GM06990 (cell line): ENCODE results near the gene ARL15.
"Not testable (repeated sequence)": the region's sequence is repeated elsewhere in the genome, so short reads cannot be mapped to it uniquely, and the experiment has no call there.

ENCODE experiments used
- DNase-seq: peaks from one replicate; pipeline ENCODE4 v3.0.0-alpha.2; 2011; ENCODE audit not compliant: insufficient read length; ENCODE audit errors: extremely low read depth
- H3K27me3 ChIP-seq: replicated peaks from 2 replicates; pipeline ENCODE4 v1.6.0; 2011; ENCODE audit warnings: low read length; ENCODE audit not compliant: control insufficient read depth, insufficient read depth
- H3K36me3 ChIP-seq: 2 replicates; pipeline ENCODE4 v1.5.1; 2011; ENCODE audit warnings: low read length; ENCODE audit not compliant: control insufficient read depth, insufficient read depth
- H3K4me3 ChIP-seq: replicated peaks from 2 replicates; pipeline ENCODE4 v1.5.1; 2011; ENCODE audit warnings: low read depth, mild to moderate bottlenecking, control low read depth, low read length
- TF ChIP-seq, protein P1 (sequence below): IDR thresholded peaks from 2 replicates; pipeline ENCODE4 v1.5.1; 2011; ENCODE audit warnings: low read length, control low read depth, mild to moderate bottlenecking, inconsistent platforms; ENCODE audit not compliant: insufficient read depth, poor library complexity, severe bottlenecking

ARL15 gene

DNA sequence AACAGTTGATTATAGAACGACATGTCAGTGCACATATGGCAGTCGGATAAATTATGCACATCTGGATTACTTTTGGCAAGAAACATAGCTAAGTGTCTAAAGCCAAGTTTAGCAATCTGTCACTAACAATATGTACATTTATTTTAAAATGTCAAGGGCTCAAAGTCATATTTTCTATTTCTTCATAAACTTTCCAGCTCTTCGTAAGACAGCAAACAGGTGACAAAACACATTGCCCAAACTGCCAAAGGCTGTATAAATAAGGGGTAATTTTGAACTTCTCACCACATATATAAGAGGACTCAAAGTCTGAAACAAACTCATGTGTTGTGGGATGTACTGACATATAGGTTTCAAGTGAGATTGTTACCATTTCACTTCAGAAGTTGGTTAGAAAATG is 237.2 kb downstream of the ARL15 start:
- Histone ChIP-seq H3K27me3 (no peaks in the 10 kb centered on the region), H3K4me3 (no peak overlapping the region), H3K36me3 (no peaks in the 10 kb centered on the region)
- TF ChIP-seq, protein P1, sequence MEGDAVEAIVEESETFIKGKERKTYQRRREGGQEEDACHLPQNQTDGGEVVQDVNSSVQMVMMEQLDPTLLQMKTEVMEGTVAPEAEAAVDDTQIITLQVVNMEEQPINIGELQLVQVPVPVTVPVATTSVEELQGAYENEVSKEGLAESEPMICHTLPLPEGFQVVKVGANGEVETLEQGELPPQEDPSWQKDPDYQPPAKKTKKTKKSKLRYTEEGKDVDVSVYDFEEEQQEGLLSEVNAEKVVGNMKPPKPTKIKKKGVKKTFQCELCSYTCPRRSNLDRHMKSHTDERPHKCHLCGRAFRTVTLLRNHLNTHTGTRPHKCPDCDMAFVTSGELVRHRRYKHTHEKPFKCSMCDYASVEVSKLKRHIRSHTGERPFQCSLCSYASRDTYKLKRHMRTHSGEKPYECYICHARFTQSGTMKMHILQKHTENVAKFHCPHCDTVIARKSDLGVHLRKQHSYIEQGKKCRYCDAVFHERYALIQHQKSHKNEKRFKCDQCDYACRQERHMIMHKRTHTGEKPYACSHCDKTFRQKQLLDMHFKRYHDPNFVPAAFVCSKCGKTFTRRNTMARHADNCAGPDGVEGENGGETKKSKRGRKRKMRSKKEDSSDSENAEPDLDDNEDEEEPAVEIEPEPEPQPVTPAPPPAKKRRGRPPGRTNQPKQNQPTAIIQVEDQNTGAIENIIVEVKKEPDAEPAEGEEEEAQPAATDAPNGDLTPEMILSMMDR, result no peak
- no peak for DNase-seq

DNA sequence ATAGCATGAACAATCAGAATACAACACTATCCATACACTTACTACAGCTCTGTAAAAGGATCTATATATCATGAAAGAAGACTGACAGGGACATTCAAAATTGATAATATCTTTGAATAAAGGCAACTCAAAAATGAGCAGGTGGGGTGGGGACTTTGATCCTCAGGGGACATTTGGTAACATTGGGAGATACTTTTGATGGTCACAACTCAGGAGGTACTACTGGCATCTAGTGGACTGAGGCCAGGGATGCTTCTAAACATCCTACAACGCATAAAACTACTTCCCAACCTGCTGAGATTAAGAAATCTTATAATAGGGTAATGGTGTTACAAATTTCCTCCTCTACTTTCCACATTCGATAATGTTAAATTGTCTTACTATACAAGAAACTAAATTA is 243.9 kb downstream of the ARL15 start:
- TF ChIP-seq, protein P1, result no peak
- H3K36me3 ChIP-seq, result no peaks in the 10 kb centered on the region
- no peak overlapping the region for H3K4me3 ChIP-seq
- no peak for DNase-seq
- H3K27me3 ChIP-seq, result no peaks in the 10 kb centered on the region

DNA sequence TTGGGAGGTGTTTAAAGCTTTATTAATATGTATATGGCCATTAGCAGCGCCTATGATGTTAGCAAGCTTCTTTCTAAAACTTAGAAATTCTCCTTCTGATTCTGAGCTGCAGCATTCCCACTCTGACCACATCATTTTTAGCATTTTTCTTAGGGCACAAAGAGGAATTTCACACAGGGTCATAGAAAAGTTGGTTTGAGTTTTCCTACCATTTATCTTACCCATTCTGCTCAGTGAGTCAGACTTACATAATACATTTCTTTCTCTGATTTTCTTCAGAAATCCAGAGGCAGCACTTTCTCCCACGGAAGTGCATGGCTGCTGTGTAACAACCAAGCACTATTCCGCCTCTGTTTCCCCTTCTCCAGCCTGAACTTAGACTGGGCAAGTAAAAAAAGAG is 246.6 kb downstream of the ARL15 start:
- no peak overlapping the region for H3K4me3 ChIP-seq
- DNase-seq, result no peak
- no peaks in the 10 kb centered on the region for H3K27me3 ChIP-seq
- TF ChIP-seq, protein P1, result no peak
- no peaks in the 10 kb centered on the region for H3K36me3 ChIP-seq

DNA sequence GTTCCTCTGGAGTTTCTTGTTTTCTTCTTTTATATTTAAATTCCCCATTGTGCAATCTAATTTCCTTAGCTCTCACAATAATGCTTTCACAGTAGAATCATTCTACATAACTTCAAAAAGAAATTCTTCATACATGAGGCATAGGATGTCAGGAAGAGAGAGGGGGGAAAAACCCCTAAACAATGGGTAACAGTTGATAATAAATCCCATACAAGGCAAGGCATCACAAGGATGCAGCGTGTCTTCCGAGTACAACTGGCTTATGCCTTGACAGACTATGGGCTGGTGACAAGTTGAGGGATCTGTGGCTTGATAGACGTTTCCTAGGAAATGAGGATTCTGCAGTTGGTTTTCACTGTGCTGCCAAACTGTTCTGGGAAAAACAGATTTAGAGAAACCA is 247.4 kb downstream of the ARL15 start:
- TF ChIP-seq, protein P1, result no peak
- DNase-seq, result no peak
- H3K36me3 ChIP-seq, result no peaks in the 10 kb centered on the region
- H3K4me3 ChIP-seq, result no peak overlapping the region
- H3K27me3 ChIP-seq, result no peaks in the 10 kb centered on the region

DNA sequence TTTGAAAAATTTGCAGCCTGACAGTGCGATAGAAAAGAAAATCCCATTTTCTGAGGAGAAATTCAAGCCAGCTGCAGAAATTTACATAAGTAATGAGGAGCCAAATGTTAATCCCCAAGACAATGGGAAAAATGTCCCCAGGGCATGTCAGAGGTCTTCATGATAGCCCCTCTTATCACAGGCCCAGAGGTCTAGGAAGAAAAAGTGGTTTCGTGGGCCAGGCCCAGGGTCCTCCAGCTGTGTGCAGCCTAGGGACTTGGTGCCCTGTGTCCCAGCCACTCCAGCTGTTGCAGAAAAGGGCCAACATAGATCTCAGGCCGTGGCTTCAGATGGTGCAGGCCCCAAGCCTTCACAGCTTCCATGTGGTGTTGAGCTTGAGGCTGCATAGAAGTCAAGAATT is 249.5 kb downstream of the ARL15 start:
- H3K36me3 ChIP-seq, H3K27me3 ChIP-seq, DNase-seq, H3K4me3 ChIP-seq: not testable (repeated sequence)

DNA sequence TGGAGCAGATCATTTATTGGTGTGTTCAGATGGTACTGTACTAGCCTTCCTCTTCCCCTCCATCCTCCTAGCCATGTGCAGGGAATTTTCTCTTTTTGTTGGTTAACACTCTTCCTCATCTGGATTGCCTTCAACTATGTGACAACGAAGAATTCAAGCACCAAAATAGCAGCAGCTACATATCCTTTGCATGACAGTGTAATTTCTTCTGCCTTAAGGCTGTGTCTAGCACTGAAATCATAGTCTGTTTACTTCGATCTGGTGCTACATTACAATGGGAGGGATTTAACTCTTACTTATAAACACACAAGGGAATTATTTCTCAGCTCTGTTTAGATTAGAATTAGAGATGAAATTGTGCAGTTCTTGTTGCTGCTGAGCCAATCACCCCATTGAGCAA is 260.4 kb downstream of the ARL15 start:
- no peak overlapping the region for H3K4me3 ChIP-seq
- no peak for DNase-seq
- TF ChIP-seq, protein P1, result no peak
- no peaks in the 10 kb centered on the region for H3K36me3 ChIP-seq
- no peaks in the 10 kb centered on the region for H3K27me3 ChIP-seq

DNA sequence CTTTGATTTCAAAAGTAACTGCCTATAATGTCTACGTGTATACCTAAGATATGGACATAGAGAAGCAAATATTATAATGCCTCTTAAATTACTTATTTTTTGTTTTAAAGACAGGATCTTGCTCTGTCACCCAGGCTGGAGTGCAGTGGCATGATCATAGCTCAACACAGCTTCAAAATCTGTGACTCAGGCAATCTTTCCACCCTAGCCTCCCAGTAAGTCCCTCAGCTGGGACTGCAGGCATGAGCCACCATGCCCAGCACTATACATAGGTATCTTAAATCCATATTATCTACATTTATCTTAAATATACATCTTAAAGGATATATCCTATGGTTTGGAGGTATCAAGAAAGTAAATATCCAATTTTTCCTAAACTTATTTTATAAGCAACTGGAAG is 261.2 kb downstream of the ARL15 start:
- no peak for DNase-seq
- no peak overlapping the region for H3K4me3 ChIP-seq
- H3K27me3 ChIP-seq, result no peaks in the 10 kb centered on the region
- TF ChIP-seq, protein P1, result no peak
- H3K36me3 ChIP-seq, result no peaks in the 10 kb centered on the region
